HepG2 (cell line): Measurements from ENCODE around the gene PRM2. TPM values are rescaled to one million over a fixed set of nuclear protein-coding genes. Genes with fewer than 3 reads are reported as not detected.
A peak's percentile ranks its signal among the peaks of the same experiment; 100 is the strongest.

ENCODE experiments used
- CBX2 ChIP-seq, 2 experiments: fragments of 200-600 bp in 1 of 2; sonication (generic); formaldehyde crosslinking in 1 of 2; IDR thresholded peaks; 2 replicates each; pipeline versions ENCODE4 v1.7.0 to v1.8.1; 2018 to 2022; ENCODE audit warnings: low read depth in 2 of 2, low read length in 1 of 2, mild to moderate bottlenecking in 1 of 2, missing genetic modification reagents in 1 of 2
- E2F2 ChIP-seq: sonication (generic); formaldehyde crosslinking; IDR thresholded peaks from 2 replicates; pipeline ENCODE4 v1.4.0; 2020; ENCODE audit warnings: missing genetic modification reagents, borderline replicate concordance
- FUBP1 ChIP-seq: sonication (generic); formaldehyde crosslinking; IDR thresholded peaks from 2 replicates; pipeline ENCODE4 v1.5.1; 2020; ENCODE audit warnings: missing genetic modification reagents, mild to moderate bottlenecking, borderline replicate concordance
- GATAD1 ChIP-seq: IDR thresholded peaks from 2 replicates; pipeline ENCODE4 v1.6.1; 2016; ENCODE audit warnings: missing genetic modification reagents, missing compliant biosample characterization
- HHEX ChIP-seq: IDR thresholded peaks from 2 replicates; pipeline ENCODE4 v1.6.1; 2016; ENCODE audit warnings: control low read depth
- ISX ChIP-seq: sonication (generic); formaldehyde crosslinking; conservative IDR thresholded peaks from 2 replicates; pipeline ENCODE4 v1.5.0; 2020; ENCODE audit warnings: missing genetic modification reagents
- MED13 ChIP-seq: sonication (generic); formaldehyde crosslinking; IDR thresholded peaks from 2 replicates; pipeline ENCODE4 v1.5.0; 2020; ENCODE audit warnings: missing genetic modification reagents
- NPAS2 ChIP-seq: sonication (generic); formaldehyde crosslinking; IDR thresholded peaks from 2 replicates; pipeline ENCODE4 v1.8.0; 2022; ENCODE audit warnings: mild to moderate bottlenecking, missing genetic modification reagents, borderline replicate concordance
- PRPF4 ChIP-seq: fragments of 200-400 bp; formaldehyde crosslinking; IDR thresholded peaks from 2 replicates; pipeline ENCODE4 v1.6.1; 2016; ENCODE audit warnings: low read length, low read depth; ENCODE audit not compliant: poor library complexity, severe bottlenecking
- TARDBP ChIP-seq: sonication (generic); formaldehyde crosslinking; IDR thresholded peaks from 2 replicates; pipeline ENCODE4 v1.8.0; 2022; ENCODE audit warnings: mild to moderate bottlenecking, missing genetic modification reagents
- ZBTB1 ChIP-seq: sonication (generic); formaldehyde crosslinking; IDR thresholded peaks from 2 replicates; pipeline ENCODE4 v1.4.0; 2020; ENCODE audit warnings: missing genetic modification reagents, borderline replicate concordance
- ZNF770 ChIP-seq: sonication (generic); formaldehyde crosslinking; IDR thresholded peaks from 2 replicates; pipeline ENCODE4 v1.5.0; 2020; ENCODE audit warnings: mild to moderate bottlenecking, missing genetic modification reagents
- ZNF772 ChIP-seq: sonication (generic); formaldehyde crosslinking; IDR thresholded peaks from 2 replicates; pipeline ENCODE4 v1.5.0; 2020; ENCODE audit warnings: mild to moderate bottlenecking, missing genetic modification reagents
- ZNF891 ChIP-seq: sonication (generic); formaldehyde crosslinking; IDR thresholded peaks from 2 replicates; pipeline ENCODE4 v1.5.0; 2020; ENCODE audit warnings: mild to moderate bottlenecking, missing genetic modification reagents
- ZSCAN25 ChIP-seq: sonication (generic); formaldehyde crosslinking; IDR thresholded peaks from 2 replicates; pipeline ENCODE4 v1.8.0; 2022; ENCODE audit warnings: mild to moderate bottlenecking, missing genetic modification reagents
- polyA plus RNA-seq, 8 experiments: library from polyadenylated mRNA; depleted of rRNA in 3 of 8; stranded (reverse) in 7 of 8; unstranded in 1 of 8; fragments of >200 nt; fragmentation: Illumina TruSeq in 4 of 8; extraction: Trizol in 4 of 8; gene quantifications; 2 replicates each; pipeline versions ENCODE4 v1.2.1 to v1.2.3, GENCODE V29; 2011 to 2016; ENCODE audit warnings: low read depth in 4 of 8, missing spikeins in 1 of 8, mixed read lengths in 1 of 8; ENCODE audit not compliant: insufficient read depth in 1 of 8
- total RNA-seq, 5 experiments: library from RNA; depleted of rRNA; stranded (reverse); fragments of >200 nt; fragmentation: Illumina TruSeq; extraction: Trizol; gene quantifications; 2 replicates each; pipeline ENCODE4 v1.2.3, GENCODE V29; 2016; ENCODE audit warnings: low read depth in 1 of 5
- TF ChIP-seq, protein P1 (sequence below), 2 experiments: sonication (generic) in 1 of 2; formaldehyde crosslinking in 1 of 2; IDR thresholded peaks; 2 replicates each; pipeline versions ENCODE4 v1.4.0 to v1.6.1; 2018 to 2020; ENCODE audit warnings: missing genetic modification reagents in 2 of 2, borderline replicate concordance in 1 of 2, low read depth in 1 of 2, mild to moderate bottlenecking in 1 of 2, missing biosample characterization in 1 of 2

The PRM2 gene
- total and polyA plus RNA-seq, 2 of the 13 experiments (the other 11 are each of a cell fraction or from before 2014, with no cell fraction given) = 0.54 TPM; not detected in 1

DNA sequence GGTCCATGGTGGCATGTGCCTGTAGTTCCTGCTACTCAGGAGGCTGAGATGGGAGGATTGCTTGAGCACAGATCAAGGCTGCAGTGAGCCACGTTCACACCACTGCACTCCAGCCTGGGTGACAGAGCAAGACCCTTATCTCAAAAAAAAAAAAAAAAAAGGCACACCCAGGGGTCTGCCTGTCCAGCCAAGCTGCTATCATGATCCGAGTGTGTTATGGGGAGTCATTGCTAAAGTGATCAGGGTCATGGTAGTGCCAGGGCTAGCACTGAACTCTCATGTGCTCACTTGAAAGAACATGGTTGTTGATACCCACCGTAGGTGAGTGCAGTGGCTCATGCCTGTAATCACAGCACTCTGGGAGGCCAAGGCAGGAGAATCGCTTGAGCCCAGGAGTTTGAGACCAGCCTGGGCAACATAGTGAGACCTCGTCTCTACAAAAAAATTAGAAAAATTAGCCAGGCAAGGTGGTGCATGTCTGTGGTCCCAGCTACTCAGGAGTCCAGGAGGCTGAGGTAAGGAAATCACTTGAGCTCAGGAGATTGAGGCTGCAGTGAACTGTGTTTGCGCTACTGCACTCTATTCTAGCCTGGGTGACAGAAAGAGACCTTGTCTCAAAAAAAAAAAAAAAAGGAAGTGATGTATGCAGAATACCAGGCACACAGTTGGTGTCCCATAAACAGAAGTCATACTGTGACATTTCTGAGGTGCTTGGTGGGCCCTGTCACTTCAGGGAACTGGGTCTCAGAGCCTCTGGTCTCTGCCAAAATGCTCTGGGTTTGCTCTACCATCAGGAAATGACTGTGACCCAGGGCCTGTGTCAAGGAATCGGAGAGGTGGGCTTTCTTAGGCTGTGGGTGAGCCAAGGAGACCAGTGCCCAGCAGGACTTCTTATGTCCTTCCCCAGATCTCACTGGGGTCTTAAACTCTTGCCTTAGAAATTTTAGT is 2.7 kb upstream of the PRM2 start (continued):
- TF ChIP-seq E2F2 (CRISPR knock-in tag) (0 out of 2 replicates have a peak, but pooled peaks have one; percentile 17), PRPF4 (peak; percentile 54), NPAS2 (CRISPR knock-in tag) (no peak), ISX (no peak), ZBTB1 (CRISPR knock-in tag) (no peak), ZNF772 (CRISPR knock-in tag) (peak; percentile 63; the same call in 1 of the 2 replicates), ZSCAN25 (CRISPR knock-in tag) (0 out of 2 replicates have a peak, but pooled peaks have one; percentile 33), ZNF770 (CRISPR knock-in tag) (peak; percentile 72), HHEX (no peak), TARDBP (peak; percentile 64), ZNF891 (CRISPR knock-in tag) (peak; percentile 42; the same call in 1 of the 2 replicates), CBX2 (IDR thresholded peaks at IDR 0.05; ENCODE audit: low read depth, low read length) (no peak), CBX2 (CRISPR knock-in tag; IDR thresholded peaks at IDR 0.05; ENCODE audit: low read depth) (0 out of 2 replicates have a peak, but pooled peaks have one; percentile 37), MED13 (no peak), FUBP1 (CRISPR knock-in tag) (no peak; the same call in 1 of the 2 replicates), GATAD1 (CRISPR knock-in tag) (no peak)
- TF ChIP-seq, protein P1, sequence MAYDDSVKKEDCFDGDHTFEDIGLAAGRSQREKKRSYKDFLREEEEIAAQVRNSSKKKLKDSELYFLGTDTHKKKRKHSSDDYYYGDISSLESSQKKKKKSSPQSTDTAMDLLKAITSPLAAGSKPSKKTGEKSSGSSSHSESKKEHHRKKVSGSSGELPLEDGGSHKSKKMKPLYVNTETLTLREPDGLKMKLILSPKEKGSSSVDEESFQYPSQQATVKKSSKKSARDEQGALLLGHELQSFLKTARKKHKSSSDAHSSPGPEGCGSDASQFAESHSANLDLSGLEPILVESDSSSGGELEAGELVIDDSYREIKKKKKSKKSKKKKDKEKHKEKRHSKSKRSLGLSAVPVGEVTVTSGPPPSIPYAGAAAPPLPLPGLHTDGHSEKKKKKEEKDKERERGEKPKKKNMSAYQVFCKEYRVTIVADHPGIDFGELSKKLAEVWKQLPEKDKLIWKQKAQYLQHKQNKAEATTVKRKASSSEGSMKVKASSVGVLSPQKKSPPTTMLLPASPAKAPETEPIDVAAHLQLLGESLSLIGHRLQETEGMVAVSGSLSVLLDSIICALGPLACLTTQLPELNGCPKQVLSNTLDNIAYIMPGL (CRISPR knock-in tag; IDR thresholded peaks at IDR 0.05; ENCODE audit: borderline replicate concordance in 1 of 2, low read depth in 1 of 2) = peak in 1 of 2 experiments; percentile 31; a peak in 1 of 4 replicates
